ENCODE measurements around the gene SCRN3.

DNA sequence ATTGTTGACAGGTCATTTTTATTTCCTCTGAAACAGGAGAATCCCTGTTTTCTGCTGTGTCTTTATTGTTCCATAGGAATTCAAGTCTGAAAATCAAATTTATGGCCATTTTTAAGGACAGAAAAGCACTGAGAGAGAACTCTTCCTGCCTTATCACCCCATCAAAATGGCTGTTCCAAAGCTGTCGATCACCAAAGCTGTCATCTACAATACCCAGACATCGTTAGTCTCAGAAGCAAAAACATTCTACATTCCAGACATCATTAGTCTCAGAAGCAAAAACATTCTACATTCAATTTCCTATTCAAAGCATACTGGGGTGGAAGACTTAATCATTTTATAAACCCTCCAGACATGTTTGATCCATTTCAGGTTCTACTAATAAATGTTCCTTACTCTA lies 44.4 kb downstream of the SCRN3 start:
- TF ChIP-seq, protein P1, sequence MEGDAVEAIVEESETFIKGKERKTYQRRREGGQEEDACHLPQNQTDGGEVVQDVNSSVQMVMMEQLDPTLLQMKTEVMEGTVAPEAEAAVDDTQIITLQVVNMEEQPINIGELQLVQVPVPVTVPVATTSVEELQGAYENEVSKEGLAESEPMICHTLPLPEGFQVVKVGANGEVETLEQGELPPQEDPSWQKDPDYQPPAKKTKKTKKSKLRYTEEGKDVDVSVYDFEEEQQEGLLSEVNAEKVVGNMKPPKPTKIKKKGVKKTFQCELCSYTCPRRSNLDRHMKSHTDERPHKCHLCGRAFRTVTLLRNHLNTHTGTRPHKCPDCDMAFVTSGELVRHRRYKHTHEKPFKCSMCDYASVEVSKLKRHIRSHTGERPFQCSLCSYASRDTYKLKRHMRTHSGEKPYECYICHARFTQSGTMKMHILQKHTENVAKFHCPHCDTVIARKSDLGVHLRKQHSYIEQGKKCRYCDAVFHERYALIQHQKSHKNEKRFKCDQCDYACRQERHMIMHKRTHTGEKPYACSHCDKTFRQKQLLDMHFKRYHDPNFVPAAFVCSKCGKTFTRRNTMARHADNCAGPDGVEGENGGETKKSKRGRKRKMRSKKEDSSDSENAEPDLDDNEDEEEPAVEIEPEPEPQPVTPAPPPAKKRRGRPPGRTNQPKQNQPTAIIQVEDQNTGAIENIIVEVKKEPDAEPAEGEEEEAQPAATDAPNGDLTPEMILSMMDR (IDR thresholded peaks at IDR 0.05) = no peak
- TF ChIP-seq EZH2phosphoT487 (IDR thresholded peaks at IDR 0.05) (no peak), EZH2 (IDR thresholded peaks at IDR 0.05) (no peak)

Data from neural progenitor cell (in vitro differentiated cells).